HEK293 (cell line): ENCODE results near the gene MAPKAPK5.

Experiments
- BCL11A ChIP-seq: fragments of 450-650 bp; formaldehyde crosslinking; IDR thresholded peaks from 2 replicates; pipeline ENCODE4 v1.5.1; 2016; ENCODE audit warnings: low read depth, missing biosample characterization, missing genetic modification characterization
- MEIS1 ChIP-seq: sonication (generic); formaldehyde crosslinking; IDR thresholded peaks from 2 replicates; pipeline ENCODE4 v1.8.1; 2022; ENCODE audit warnings: missing genetic modification reagents, mild to moderate bottlenecking, borderline replicate concordance
- OVOL3 ChIP-seq: fragments of 450-650 bp; formaldehyde crosslinking; IDR thresholded peaks from 2 replicates; pipeline ENCODE4 v1.5.1; 2016; ENCODE audit warnings: missing biosample characterization, missing genetic modification characterization
- REST ChIP-seq: fragments of 450-650 bp; formaldehyde crosslinking; IDR thresholded peaks from 2 replicates; pipeline ENCODE4 v1.5.1; 2016; ENCODE audit warnings: missing biosample characterization, missing genetic modification characterization
- SP2 ChIP-seq: fragments of 450-650 bp; formaldehyde crosslinking; IDR thresholded peaks from 2 replicates; pipeline ENCODE4 v1.5.1; 2016; ENCODE audit warnings: missing biosample characterization, missing genetic modification characterization
- TCF7L2 ChIP-seq: IDR thresholded peaks from 2 replicates; pipeline ENCODE4 v1.6.1; 2011; ENCODE audit warnings: low read depth, mild to moderate bottlenecking, inconsistent platforms, low read length, moderate library complexity, borderline replicate concordance
- ZBTB11 ChIP-seq: fragments of 450-650 bp; formaldehyde crosslinking; conservative IDR thresholded peaks from 2 replicates; pipeline ENCODE4 v1.5.1; 2016; ENCODE audit warnings: low read depth, missing biosample characterization, missing genetic modification characterization
- ZBTB20 ChIP-seq: fragments of 450-650 bp; formaldehyde crosslinking; IDR thresholded peaks from 2 replicates; pipeline ENCODE4 v1.5.1; 2016; ENCODE audit warnings: missing biosample characterization, missing genetic modification characterization
- ZNF23 ChIP-seq: fragments of 450-650 bp; formaldehyde crosslinking; IDR thresholded peaks from 2 replicates; pipeline ENCODE4 v1.5.1; 2016; ENCODE audit warnings: missing biosample characterization, missing genetic modification characterization, borderline replicate concordance
- ZNF473 ChIP-seq: fragments of 450-650 bp; formaldehyde crosslinking; IDR thresholded peaks from 2 replicates; pipeline ENCODE4 v1.5.1; 2017; ENCODE audit warnings: missing biosample characterization, missing genetic modification characterization
- TF ChIP-seq, protein P1 (sequence below): fragments of 450-650 bp; formaldehyde crosslinking; IDR thresholded peaks from 2 replicates; pipeline ENCODE4 v1.5.1; 2016; ENCODE audit warnings: missing biosample characterization, missing genetic modification characterization
- TF ChIP-seq, protein P2 (sequence below): fragments of 450-650 bp; formaldehyde crosslinking; IDR thresholded peaks from 2 replicates; pipeline ENCODE4 v1.5.1; 2016; ENCODE audit warnings: missing biosample characterization, missing genetic modification characterization
- TF ChIP-seq, protein P3 (sequence below): fragments of 450-650 bp; formaldehyde crosslinking; IDR thresholded peaks from 2 replicates; pipeline ENCODE4 v1.5.1; 2016; ENCODE audit warnings: missing biosample characterization, missing genetic modification characterization, low read depth

- TF ChIP-seq, protein P1, sequence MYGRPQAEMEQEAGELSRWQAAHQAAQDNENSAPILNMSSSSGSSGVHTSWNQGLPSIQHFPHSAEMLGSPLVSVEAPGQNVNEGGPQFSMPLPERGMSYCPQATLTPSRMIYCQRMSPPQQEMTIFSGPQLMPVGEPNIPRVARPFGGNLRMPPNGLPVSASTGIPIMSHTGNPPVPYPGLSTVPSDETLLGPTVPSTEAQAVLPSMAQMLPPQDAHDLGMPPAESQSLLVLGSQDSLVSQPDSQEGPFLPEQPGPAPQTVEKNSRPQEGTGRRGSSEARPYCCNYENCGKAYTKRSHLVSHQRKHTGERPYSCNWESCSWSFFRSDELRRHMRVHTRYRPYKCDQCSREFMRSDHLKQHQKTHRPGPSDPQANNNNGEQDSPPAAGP (tag by site-specific recombination) = no peak
- TF ChIP-seq MEIS1 (CRISPR knock-in tag) = no peak
- TF ChIP-seq, protein P2, sequence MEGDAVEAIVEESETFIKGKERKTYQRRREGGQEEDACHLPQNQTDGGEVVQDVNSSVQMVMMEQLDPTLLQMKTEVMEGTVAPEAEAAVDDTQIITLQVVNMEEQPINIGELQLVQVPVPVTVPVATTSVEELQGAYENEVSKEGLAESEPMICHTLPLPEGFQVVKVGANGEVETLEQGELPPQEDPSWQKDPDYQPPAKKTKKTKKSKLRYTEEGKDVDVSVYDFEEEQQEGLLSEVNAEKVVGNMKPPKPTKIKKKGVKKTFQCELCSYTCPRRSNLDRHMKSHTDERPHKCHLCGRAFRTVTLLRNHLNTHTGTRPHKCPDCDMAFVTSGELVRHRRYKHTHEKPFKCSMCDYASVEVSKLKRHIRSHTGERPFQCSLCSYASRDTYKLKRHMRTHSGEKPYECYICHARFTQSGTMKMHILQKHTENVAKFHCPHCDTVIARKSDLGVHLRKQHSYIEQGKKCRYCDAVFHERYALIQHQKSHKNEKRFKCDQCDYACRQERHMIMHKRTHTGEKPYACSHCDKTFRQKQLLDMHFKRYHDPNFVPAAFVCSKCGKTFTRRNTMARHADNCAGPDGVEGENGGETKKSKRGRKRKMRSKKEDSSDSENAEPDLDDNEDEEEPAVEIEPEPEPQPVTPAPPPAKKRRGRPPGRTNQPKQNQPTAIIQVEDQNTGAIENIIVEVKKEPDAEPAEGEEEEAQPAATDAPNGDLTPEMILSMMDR (tag by site-specific recombination) = no peak
- no peak for TF ChIP-seq ZBTB20 (tag by site-specific recombination)
- TF ChIP-seq OVOL3 (tag by site-specific recombination) = no peak
- no peak for TF ChIP-seq SP2
- TF ChIP-seq ZNF23 (tag by site-specific recombination) = no peak
- TF ChIP-seq ZBTB11 = no peak
- TF ChIP-seq, protein P3, sequence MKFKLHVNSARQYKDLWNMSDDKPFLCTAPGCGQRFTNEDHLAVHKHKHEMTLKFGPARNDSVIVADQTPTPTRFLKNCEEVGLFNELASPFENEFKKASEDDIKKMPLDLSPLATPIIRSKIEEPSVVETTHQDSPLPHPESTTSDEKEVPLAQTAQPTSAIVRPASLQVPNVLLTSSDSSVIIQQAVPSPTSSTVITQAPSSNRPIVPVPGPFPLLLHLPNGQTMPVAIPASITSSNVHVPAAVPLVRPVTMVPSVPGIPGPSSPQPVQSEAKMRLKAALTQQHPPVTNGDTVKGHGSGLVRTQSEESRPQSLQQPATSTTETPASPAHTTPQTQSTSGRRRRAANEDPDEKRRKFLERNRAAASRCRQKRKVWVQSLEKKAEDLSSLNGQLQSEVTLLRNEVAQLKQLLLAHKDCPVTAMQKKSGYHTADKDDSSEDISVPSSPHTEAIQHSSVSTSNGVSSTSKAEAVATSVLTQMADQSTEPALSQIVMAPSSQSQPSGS (tag by site-specific recombination) = no peak
- TF ChIP-seq REST = no peak
- TF ChIP-seq BCL11A (tag by site-specific recombination) = no peak
- no peak for TF ChIP-seq ZNF473 (tag by site-specific recombination)
- no peak for TF ChIP-seq TCF7L2
Observed at GRCh38 chr12:111850526-111850925, 8.5 kb downstream of the MAPKAPK5 start.
